VCaP (cell line): ENCODE results near the gene VIPR2.
A peak's percentile ranks its signal among the peaks of the same experiment; 100 is the strongest.

Experiments used
- H3K27ac ChIP-seq: fragments of 450-650 bp; 2 replicates; pipeline ENCODE4 v1.5.1; 2017
- TF ChIP-seq, protein P1 (sequence below): fragments of 450-650 bp; conservative IDR thresholded peaks from 2 replicates; pipeline ENCODE4 v1.5.1; 2017; ENCODE audit warnings: mild to moderate bottlenecking, moderate library complexity

VIPR2 gene

GRCh38 chr7:159116581-159117339, 27.9 kb downstream of the VIPR2 start:
- TF ChIP-seq, protein P1, sequence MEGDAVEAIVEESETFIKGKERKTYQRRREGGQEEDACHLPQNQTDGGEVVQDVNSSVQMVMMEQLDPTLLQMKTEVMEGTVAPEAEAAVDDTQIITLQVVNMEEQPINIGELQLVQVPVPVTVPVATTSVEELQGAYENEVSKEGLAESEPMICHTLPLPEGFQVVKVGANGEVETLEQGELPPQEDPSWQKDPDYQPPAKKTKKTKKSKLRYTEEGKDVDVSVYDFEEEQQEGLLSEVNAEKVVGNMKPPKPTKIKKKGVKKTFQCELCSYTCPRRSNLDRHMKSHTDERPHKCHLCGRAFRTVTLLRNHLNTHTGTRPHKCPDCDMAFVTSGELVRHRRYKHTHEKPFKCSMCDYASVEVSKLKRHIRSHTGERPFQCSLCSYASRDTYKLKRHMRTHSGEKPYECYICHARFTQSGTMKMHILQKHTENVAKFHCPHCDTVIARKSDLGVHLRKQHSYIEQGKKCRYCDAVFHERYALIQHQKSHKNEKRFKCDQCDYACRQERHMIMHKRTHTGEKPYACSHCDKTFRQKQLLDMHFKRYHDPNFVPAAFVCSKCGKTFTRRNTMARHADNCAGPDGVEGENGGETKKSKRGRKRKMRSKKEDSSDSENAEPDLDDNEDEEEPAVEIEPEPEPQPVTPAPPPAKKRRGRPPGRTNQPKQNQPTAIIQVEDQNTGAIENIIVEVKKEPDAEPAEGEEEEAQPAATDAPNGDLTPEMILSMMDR: peak; percentile 8; the same call in 1 of the 2 replicates
- no peak overlapping the region for H3K27ac ChIP-seq

DNA sequence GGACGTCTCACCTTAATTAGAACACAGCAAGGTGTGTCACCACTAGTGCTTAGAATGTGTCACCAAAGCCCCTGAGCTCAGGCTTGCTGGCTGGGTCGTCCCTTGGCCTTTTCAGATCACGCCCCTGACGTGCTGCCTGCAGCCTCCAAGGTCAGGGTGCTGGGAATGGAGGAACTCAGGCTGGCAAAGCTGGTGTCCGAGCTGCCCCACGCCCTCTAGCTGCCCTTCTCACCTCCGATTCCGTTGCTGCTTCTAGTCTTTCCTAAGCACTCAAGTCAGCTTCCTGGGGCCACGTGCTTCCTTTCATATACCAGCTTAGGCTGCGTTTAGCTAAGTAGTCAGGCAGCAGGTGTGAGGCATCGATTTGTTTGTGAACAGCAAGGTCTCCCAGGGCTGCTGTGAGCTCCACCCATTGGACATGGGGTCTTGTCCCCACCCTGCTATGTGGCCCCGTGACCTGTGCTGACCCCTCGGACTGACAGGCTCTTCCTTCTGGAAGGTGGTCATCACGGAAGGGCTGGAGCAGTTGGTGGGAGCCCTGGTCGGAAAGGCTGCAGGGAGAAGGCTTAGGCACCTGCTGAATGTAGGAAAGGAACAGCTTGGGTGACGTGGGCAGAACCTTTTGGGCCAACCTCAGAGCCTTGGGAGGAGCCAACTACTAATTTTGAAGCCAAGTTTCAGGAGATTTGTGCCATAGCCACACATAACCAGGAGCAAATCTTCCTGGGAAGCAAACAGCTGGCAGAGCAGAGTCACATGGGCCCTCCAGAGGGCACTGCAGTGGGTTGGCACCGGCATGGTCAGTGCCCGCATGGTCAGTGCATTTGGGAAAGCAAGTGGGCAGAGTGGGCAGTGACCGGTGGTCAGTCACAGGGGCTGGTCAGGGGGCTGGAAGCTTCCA, 28.8 kb downstream of the VIPR2 start:
- H3K27ac ChIP-seq: no peak overlapping the region
- TF ChIP-seq, protein P1: peak; percentile 43

GRCh38 chr7:159114981-159115380, 29.7 kb downstream of the VIPR2 start:
- TF ChIP-seq, protein P1: 0 out of 2 replicates have a peak, but pooled peaks have one; percentile 10
- H3K27ac ChIP-seq: no peak overlapping the region

DNA sequence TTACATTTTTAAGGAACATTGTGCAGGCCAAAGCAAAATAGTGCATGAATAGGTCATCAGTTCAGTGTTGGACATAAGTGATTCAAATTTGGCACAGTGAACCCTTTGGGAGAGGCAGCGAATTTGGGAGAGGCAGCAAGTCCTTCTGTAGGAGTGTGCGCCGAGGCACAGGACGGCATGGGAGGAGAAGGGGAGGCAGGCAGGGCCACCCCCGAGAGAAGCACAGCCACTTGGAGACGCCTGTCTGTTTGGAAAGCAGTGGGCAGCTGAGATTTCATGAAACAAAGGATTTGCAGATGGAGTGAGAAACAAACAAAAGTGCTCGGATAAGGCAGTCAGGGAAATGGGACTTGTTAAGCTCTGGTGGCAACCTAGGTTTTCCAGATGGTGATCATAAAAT, 30.6 kb downstream of the VIPR2 start:
- TF ChIP-seq, protein P1: no peak
- no peak overlapping the region for H3K27ac ChIP-seq

GRCh38 chr7:159113056-159113455, 31.6 kb downstream of the VIPR2 start:
- TF ChIP-seq, protein P1: no peak
- H3K27ac ChIP-seq: no peak overlapping the region

DNA sequence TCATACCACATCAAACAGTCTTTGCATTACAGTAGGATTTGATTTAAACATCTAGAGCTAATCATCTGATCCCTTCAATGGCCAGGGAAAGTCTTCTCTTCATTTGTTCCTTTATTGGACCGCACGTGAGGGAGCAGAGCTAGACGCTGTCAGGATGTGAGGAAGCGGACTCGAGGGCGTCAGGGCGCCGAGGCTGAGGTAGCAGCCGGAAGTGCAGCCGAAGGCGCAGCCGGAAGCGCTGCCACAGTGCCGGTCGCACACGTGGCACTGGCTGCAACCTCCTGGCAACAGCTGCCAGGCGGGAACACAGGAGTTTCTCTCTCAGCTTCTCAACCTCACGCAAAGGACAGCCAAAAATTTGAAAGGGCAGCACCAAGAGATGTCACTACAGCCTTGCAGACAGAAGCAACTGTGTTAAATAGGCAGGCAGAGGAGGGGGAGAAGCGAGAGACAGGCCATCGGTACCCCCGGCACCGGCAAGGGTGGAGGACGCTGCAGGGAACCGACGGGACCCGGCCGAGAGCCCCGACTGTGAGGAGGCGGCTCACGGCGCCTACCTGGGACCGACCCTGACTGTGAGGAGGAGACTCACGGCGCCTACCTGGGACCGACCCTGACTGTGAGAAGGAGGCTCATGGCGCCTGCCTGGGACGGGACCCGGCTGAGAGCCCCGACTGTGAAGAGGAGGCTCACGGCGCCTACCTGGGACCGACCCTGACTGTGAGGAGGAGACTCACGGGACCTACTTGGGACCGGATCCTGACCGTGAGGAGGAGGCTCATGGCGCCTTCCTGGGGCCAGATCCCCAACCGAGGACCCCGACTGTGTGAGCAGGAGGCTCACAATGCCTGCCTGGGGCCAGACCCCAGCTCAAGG, 32.3 kb downstream of the VIPR2 start:
- TF ChIP-seq, protein P1: no peak

More for the DNA sequence above, 32.3 kb downstream of the VIPR2 start:
- H3K27ac ChIP-seq: no peak overlapping the region
